Measurements from ENCODE around the gene ARL5A. TPM values are rescaled to one million over a fixed set of nuclear protein-coding genes. Genes with fewer than 3 reads are reported as not detected.

ARL5A gene
- total and polyA plus RNA-seq, 9 of the 15 experiments (the other 6 are each of a cell fraction or from before 2014, with no cell fraction given), result 16.3 to 117 (median 88.4) TPM

DNA sequence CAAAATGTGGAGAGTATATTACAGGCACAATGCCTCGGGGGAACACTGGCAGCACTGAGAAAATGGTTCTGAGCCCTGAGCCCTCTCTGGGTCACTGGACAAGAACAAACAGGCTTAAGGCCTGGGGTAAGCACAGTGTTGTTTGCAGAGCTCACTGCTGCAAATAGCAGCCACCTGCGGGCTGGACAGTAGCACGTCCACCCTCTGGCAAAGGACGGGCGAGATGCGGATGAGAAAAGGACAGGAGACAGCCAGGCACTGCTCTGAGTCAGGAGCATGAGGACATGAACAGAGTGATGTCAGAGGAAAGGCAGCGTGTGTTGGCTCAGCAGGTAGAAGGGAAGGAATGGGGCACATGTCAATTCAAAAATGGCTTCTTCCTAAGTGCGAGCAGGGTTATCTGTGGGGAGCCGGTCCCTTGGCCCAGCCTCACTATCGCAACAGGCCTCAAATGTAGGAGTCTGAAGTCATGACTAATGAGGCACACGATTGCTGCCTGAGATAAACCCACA lies 68.0 kb downstream of the ARL5A start (continued):
- TF ChIP-seq, protein P1, sequence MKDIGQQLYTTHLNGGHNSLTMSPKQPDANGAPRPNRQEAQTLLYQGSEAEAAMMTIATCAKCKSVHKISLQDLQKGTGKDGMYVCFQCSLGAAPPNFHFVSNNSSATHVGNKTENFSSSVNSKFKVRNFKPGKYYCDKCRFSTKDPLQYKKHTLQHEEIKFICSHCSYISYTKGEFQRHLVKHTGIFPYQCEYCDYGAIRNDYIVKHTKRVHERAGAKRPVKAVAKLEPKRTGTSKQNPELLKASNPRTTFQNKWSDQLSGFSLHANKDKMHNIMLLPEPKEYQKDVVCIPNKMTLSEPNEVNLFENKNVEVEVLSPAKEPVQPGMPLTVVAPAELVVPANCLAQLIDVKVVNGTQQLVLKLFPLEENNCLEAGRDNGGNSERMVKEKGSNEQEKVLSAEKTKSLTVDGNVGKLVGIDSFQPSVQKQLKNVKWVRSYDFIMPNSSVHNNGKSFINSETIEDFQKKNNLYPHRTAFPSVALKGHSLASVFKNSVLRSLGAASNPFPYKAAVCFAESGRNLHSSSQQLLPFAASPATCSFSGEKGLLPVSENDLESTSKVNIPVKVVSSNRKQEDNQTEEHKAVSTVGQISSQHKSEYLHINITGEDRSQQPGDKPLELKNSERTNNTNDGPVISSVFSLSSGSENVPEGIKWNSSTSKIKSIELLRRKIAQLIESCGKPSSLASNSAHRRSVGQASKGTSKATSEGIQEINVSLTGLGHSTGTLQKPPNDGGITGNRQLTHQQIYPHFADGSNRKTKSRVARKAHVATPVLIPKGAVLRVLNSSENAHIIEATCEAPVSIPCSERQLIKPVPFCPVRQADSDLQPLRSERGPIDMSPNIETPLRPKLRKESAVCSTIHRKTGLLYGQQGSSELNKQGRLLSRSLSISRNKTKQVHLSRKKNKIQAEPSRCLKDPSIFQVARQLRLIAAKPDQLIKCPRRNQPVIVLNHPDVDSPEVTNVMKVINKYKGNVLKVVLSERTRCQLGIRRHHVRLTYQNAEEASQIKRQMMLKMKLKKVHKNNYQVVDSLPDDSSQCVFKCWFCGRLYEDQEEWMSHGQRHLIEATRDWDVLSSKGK (CRISPR knock-in tag; IDR thresholded peaks at IDR 0.05), result no peak
- no peak for TF ChIP-seq MED1 (CRISPR knock-in tag; IDR thresholded peaks at IDR 0.05; ENCODE audit: borderline replicate concordance)
- no peak for TF ChIP-seq ZNF12 (CRISPR knock-in tag; IDR thresholded peaks at IDR 0.05)
- no peak for TF ChIP-seq CHD1 (IDR thresholded peaks at IDR 0.05; ENCODE audit: low read length)
- TF ChIP-seq YBX1 (IDR thresholded peaks at IDR 0.05), result no peak
- TF ChIP-seq ZNF224 (CRISPR knock-in tag; IDR thresholded peaks at IDR 0.05), result no peak
- TF ChIP-seq RREB1 (CRISPR knock-in tag; IDR thresholded peaks at IDR 0.05), result no peak
- TF ChIP-seq ZNF436 (CRISPR knock-in tag; IDR thresholded peaks at IDR 0.05), result no peak
- TF ChIP-seq, protein P2, sequence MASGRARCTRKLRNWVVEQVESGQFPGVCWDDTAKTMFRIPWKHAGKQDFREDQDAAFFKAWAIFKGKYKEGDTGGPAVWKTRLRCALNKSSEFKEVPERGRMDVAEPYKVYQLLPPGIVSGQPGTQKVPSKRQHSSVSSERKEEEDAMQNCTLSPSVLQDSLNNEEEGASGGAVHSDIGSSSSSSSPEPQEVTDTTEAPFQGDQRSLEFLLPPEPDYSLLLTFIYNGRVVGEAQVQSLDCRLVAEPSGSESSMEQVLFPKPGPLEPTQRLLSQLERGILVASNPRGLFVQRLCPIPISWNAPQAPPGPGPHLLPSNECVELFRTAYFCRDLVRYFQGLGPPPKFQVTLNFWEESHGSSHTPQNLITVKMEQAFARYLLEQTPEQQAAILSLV (tag; IDR thresholded peaks at IDR 0.05), result peak; percentile 88
- peak; percentile 35; the same call in 1 of the 2 replicates for TF ChIP-seq RNF2 (IDR thresholded peaks at IDR 0.05)
- peak; percentile 48; the same call in 1 of the 2 replicates for TF ChIP-seq BACH1 (tag; IDR thresholded peaks at IDR 0.05)
- peak; percentile 77 for TF ChIP-seq JUN (IDR thresholded peaks at IDR 0.05; ENCODE audit: borderline replicate concordance, low read depth, low read length)
- no peak for TF ChIP-seq JUN (CRISPR knock-in tag; IDR thresholded peaks at IDR 0.05; ENCODE audit: borderline replicate concordance)
- no peak for TF ChIP-seq NEUROD1 (IDR thresholded peaks at IDR 0.05; ENCODE audit: borderline replicate concordance, low read depth, low read length, partially characterized antibody)
- TF ChIP-seq ZNF263 (CRISPR knock-in tag; IDR thresholded peaks at IDR 0.05; ENCODE audit: borderline replicate concordance), result no peak
- TF ChIP-seq E2F1 (CRISPR knock-in tag; IDR thresholded peaks at IDR 0.05), result peak; percentile 30; the same call in 1 of the 2 replicates
- TF ChIP-seq ZNF124 (CRISPR knock-in tag; IDR thresholded peaks at IDR 0.05), result no peak

Measured in K562 (cell line).